Superior temporal gyrus (tissue), 1 donor: ENCODE data around the gene N4BP3.

ENCODE experiments used
- DNase-seq: peaks from one replicate; pipeline ENCODE4 v3.0.0-alpha.2; 2016; ENCODE audit errors: extremely low spot score

Gene N4BP3

DNA sequence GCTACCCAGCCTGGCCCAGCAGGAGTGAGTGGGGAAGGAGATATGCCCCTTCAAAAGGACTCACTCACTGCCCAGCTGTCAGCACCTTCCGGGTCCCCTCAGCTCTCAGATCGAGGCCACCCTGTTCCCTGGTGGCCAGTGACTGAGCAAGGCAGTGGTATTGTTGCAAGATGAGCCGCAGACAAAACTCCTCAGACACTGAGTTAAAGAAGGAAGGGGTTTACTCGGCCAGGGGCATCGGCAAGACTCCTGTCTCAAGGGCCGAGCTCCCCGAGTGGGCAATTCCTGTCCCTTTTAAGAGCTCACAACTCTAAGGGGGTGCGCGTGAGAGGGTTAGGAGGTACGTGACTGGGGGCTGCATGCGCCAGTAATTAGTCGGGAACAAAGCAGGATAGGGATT is 9.7 kb upstream of the N4BP3 start:
- DNase-seq: no peak

DNA sequence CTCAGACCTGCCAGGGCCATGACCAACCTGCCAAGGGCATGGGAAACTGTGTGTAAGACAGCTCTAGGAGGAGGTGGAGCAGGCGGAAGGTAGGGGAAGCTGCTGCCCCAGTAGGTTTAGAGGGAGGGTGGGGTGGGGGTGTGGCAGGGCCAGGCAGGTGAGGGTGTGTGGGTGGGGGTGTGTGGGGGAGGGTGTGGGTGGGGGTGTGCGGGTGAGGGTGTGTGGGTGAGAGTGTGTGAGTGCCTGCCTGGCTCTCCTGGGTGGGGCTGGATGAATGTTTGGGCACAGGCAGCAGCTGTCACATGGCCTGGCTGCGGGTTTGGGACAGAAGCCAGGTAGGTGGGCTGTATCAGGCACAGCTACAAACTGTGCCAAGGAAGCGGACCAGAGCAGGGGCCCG is 8.8 kb upstream of the N4BP3 start:
- DNase-seq: no peak

DNA sequence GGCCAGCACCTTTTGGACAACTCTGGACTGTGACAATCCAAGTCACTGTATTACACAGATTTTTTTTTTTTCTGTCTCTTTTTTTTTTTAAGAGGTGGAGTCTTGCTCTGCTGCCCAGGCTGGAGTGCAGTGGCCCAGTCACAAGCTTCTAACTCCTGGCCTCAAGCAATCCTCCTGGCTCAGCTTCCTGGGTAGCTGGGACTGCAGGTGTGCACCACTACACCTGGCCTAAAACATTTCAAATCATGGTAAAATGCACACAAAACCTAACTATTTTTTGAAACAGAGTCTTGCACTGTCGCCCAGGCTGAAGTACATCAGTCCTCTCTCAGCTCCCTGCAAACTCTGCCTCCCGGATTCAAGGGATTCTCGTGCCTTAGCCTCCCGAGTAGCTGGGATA is 7.2 kb upstream of the N4BP3 start:
- DNase-seq: no peak

DNA sequence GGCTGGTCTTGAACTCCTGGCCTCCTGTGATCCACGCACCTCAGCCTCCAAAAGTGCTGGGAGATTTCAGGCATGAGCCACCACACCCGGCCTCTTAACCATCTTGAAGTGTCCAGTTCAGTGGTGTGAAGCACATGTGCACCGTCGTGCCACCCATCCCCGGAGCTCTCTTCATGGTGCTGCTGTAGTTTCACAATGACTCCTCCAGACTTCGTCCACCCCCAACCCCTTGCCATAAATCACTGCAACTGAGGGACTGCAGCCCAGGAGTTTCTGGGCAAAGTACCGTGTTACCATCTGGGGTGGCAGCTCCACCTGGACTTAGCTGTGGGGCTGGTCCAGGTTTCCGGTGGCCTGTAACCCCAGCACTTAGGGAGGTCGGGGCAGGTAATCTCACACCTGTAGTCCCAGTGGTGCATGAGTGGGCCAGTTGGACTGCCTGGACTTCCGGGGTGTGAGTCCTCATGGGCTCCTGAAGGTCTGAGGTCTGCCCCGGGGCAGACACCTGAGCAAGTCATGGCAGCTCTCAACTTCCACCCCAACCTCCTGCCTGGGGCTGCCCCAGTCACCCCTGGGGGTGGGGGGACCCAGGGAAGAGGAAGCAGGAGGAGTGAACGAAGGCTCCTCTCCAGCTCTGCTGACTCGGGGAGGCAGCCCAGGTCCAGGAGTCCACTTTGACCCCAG is 6.6 kb upstream of the N4BP3 start:
- DNase-seq: no peak

DNA sequence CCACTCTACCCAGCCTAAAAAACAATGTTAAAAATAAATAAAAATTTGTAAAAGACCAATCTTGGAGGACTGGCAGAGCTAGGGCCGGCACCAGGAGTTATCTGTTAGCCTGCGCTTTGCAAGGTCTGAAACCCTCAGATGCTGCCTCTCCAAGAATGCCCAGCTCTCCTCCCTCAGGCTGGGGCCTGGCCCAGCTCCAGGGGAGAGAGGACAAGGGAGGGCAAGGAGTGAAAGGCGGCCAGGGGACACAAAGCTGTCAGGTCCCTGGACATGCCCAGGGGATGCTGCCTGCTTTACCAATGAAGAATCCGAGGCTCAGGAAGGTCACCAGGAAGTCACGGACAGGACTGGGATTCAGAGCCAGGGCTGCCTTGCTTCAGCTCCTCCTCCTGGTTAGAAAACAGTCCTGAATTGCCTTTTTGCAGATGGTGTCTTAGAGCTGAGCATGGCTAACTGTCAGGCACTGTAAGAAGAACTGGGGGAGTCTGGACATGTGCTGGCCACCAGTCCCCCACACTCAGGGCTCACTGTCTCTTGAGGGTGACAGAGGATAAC is 5.5 kb upstream of the N4BP3 start:
- DNase-seq: no peak

DNA sequence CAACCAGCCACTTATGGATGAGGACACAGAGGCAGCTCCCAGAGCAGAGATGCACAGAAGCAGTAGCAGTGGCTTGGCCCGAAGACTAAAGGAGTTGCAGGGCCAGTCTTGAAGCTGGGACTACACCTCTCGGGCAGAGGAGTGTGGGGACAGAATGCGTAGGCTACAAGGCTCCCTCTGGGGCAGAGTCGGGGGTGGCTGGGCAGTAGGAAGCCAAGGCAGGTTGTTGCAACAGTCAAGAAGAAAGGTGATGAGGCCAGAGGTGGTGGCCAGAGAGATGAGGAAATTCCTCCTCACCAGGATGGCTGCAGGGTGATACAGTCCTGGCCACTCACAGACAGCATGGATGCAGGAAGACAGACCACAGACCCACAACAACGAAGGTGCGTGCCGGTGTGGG is 4.9 kb upstream of the N4BP3 start:
- no peak for DNase-seq

DNA sequence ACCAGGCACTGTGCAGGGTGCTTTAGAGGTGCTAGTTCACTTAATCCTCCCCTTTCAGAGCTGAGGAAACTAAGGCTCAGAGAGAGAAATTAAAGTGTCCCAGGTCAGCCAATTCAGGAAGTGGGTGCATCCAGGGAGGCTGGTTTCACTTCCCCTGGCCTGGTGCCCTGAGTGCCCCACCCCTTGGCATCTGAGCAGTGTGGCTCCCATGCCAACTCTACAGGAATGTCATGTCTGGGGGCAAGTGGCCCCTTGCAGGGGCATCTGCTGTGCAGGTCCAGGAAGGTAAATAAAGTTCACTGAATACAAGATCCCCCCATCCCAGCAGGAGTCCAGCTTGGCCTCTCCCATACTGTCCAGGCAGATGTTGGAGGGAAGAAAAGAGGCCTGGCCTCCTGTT is 4.4 kb upstream of the N4BP3 start:
- DNase-seq: no peak

DNA sequence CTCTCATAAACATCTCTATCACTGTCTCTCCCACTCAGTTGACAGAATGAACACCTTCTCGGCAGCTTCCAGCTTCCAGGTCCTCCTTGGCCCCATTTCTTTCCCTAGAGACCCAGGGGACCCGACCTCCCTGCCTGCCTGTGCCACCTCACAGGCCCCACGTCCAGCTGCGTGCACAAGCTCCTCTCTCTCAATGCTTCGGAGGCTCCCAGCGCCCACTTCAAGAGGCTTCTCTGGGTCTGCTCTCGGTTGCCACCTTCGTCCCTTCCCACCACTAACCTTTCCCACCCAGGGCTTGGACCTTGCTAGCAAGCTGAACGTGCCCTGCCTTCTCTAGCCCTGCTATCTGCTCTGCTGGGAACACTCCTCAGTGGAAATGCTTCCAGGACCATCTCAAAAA is 2.8 kb upstream of the N4BP3 start:
- no peak for DNase-seq

DNA sequence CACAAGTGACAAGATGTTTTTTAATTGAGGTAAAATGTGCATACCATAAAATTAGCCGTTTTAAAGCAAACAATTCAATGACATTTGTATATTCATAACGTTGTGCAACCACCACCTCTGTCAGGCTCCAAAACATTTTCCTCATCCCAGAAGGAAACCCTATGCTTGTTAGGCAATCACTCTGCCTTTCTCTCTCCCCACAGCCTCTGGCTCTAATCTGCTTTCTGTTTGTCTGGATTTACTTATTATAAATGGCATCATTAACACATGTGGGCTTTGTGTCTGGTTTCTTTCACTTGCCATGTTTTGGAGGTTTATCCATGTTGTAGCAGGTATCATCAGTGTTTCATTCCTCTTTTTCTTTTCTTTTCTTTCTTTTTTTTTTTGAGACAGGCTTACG is 1.4 kb upstream of the N4BP3 start:
- DNase-seq: no peak

DNA sequence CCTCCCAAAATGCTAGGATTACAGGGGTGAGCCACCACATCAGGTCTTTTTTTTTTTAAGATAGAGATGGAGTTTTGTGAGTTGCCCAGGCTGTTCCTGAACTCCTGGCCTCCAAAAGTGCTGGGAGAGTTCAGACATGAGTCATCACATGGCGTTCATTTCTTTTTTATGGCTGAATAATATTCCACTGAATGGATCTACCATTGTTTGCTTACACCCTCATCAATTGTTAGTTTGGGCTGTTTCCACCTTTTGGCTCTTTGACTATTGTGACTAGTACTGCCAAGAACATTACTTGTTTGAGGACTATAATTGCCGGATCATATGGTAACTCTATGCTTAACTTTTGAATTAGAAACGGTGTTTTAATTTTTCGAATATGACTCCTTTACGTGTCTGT is 787 bp upstream of the N4BP3 start:
- DNase-seq: no peak

DNA sequence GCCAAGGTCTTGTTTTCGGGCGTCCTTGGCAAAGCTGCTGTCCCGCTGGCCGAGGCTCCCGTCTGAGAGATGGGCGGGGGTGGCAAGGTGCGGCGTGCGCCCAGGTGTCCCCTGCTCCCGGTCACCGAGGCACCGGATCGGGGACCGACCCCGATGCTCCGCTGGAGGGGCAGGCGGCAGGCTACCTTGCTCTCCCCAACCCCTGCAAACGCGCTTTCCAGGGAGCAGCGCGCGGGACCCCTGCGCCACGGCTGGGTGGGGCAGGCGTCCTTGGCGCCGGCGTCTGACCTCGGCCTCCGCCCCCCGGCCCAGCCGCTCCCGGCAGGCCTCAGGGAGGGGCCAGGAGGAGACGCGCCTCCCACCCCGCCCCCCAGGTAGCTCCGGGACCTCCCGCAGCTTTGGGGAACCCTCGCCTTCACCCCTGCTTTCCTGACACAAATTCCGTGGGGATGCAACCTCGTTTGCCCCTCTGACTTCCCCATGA is 551 bp downstream of the N4BP3 start:
- DNase-seq: no peak

DNA sequence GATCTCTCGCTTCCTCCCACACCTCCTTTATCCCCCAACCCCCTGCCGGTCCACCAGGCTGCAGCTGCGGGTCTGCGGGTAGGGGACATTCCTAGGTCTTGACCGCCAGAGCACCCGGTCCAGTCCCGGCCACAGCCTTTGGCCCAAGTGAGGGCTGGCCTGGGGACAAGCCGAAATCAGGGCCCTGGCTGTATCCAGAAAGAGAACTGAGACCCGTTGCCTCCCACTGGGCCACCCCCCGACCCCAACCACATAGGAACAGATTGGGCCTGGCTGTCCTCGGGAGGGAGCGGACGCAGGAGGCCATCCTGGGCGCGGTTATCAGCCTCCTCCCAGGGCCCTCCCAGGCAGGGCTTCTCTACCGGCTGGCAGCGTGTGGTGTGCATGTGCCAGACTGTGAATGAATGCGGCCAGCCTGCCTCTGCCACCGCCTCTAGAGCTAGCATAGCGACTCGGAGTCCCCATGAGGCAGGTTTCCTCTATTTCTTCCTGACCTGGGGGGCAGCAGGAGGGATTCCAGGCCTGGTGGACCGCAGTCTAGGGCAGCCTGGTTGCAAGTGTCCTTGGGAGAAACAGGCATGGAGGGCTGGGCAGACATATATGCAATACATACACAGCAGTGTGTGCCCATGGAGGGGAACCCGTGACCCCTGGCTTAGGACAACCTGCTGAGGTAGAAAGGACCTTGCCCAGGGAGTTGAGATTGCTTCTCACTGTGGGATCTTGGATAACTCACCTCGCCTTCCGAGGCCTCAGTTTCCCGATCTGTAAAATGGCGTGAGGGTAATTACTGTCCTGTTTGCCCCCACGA is 1.2 kb downstream of the N4BP3 start:
- DNase-seq: no peak

DNA sequence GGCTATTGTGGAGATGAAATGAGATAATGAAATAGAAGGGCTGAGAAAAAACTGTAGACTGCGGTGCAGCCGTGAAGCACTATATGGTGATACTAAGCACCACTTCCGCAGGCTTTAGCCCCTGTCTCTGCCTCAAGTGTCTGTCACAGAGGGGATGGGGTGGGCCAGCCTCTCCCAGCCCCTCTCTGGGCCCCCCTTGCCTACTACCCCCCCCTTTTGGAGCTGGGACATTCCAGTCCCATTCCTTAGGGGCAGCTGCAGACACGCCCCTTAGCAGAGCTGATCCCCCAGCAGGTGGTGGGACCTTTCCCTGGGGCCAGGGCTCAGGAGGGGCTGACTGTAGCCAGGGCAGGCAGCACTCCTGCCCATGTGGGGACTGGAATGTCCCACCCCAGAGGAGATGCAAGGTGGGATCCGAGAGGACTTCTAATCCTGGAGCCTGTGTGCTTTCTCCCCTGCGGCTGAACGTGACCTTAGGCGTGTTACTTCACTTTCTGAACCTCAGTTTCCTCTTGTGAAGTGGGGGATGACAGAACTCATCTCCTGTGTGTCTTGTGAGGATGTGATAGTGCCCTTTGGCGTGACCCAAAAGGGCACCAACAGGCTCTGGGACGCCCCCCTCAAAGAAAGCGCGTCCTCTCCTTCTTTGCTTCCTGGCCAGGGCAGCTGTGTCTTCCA is 1.9 kb downstream of the N4BP3 start:
- DNase-seq: no peak

DNA sequence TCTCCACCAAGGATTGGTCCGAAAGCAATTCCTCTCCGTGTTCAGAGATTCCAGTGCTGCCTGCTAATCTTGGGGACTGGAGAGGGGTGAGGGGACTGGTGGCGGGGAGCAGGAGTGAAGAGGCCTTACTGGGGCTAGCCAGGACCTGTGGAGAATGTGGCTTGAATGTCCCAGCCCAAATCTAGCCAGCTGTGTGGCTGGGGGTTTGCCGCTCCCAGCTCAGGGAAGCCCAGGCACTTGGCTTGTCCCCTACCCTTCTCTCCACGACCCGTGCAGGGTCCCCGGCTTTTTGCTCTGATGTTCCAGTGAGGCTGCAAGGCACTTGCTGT is 2.4 kb downstream of the N4BP3 start:
- DNase-seq: no peak

DNA sequence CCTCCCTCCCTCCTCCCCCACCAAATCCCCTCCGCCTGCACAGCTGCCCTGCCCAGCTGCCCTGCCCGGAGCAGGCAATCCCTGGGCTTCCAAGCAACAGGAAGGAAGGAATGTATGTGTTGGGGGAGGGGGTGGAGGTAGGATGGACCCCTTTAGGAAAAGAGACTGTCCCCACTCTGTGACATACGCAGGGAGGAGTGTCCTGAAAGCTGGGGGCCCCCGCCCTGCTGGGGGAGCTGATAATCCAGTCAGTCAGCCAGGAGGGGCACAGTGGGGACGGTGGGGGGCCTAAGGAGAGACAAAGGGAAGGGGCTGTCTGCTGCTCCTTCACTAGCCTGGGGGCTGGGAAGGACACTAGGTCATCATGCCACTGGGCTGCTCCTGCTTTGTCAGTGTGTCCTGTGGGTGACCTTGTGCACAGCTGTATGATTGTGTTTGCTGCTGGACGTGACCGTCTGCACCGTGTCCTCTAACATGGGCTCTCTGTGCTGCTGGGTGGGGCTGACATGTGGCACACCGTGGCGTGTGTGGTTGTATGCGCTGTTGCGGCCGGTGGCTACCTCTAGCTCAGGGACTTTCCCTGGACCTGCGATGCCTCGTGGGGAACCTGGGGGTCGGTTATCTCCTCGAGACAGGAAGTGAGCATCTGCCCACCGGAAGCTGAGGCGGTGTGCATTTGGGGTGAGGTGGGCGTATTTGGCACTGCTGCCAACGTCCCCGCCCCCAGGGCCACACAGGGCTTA is 3.0 kb downstream of the N4BP3 start:
- DNase-seq: no peak

DNA sequence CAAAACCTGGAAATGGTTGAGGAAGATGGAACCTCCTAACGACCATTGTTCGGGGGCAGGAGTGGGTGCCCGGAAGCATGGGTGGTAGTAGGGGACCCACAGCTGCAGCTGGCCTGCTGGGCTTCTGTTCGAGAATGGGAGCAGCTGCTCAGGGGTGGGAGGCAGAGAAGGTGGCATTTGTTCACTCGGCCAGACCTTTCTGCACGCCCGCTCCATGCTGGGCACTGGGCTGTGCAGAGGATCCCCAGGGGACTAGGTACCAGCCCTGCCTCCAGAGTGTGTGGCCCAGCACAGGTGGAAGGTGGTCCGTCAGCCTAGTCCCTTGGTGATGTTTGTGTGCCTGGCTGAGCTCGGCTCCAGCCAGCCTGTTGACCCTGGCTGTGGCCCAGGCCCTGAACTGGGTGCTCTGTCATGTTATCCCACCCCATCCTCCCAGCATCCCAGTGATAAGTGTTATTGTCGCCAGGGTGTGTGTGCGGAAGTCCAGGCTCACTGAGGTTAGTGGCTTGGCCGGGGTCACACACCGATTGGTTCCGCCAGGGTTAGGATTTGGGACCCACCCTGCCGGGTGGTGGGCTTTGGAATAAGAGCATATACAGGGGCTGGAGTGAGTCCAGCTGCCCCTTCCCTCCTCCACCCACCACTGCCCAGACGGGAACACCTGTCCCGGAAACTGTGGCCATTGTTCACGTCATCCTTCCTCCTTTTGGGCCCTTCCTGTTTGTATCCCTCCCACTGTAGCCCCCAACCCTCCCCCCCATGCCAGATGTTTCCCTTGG is 4.8 kb downstream of the N4BP3 start:
- DNase-seq: no peak

DNA sequence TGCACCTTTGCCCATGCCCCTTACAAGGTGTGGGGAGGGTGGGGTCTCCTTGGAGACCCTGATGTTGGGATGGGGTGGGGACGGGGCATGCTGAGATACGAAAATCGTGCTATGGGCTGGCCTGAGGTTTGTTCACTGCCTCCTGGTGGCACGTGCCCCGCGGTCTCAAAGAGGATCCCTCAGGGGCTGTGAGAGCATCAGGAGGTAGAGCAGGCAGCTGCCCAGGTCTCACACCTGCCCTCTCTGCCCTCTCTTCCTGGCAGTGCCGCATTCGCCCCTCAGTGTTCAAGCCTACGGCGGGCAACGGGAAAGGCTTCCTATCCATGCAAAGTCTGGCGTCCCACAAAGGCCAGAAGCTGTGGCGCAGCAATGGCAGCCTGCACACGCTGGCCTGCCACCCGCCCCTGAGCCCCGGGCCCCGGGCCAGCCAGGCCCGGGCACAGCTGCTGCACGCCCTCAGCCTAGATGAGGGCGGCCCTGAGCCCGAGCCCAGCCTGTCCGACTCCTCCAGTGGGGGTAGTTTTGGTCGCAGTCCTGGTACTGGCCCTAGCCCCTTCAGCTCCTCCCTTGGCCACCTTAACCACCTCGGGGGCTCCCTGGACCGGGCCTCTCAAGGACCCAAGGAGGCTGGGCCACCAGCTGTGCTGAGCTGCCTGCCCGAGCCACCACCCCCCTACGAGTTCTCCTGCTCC is 6.7 kb downstream of the N4BP3 start:
- DNase-seq: no peak

DNA sequence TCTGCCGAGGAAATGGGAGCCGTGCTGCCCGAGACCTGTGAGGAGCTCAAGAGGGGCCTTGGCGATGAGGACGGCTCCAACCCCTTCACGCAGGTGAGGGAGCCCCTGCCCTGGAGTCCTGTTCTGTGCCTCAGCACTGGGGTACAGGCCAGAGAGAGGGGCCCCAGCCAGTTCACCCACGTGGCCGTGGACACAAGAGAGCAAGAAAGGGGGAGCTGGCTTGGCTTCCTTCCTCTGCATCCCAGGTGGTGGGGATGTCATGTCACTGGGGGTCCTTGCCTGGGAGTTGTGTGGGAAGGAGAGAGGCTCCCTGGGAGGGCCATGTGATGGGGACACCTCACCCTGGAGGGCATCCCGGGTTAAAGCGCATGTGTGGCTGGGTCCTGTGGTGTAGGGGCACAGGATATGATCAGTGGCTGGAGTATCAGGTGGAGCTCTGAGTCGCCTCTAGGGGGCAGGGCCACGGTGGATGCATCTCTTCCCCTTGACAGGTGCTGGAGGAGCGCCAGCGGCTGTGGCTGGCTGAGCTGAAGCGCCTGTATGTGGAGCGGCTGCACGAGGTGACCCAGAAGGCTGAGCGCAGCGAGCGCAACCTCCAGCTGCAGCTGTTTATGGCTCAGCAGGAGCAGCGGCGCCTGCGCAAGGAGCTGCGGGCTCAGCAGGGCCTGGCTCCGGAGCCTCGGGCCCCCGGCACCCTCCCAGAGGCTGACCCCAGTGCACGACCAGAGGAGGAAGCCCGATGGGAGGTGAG is 7.5 kb downstream of the N4BP3 start:
- DNase-seq: peak; percentile 43

DNA sequence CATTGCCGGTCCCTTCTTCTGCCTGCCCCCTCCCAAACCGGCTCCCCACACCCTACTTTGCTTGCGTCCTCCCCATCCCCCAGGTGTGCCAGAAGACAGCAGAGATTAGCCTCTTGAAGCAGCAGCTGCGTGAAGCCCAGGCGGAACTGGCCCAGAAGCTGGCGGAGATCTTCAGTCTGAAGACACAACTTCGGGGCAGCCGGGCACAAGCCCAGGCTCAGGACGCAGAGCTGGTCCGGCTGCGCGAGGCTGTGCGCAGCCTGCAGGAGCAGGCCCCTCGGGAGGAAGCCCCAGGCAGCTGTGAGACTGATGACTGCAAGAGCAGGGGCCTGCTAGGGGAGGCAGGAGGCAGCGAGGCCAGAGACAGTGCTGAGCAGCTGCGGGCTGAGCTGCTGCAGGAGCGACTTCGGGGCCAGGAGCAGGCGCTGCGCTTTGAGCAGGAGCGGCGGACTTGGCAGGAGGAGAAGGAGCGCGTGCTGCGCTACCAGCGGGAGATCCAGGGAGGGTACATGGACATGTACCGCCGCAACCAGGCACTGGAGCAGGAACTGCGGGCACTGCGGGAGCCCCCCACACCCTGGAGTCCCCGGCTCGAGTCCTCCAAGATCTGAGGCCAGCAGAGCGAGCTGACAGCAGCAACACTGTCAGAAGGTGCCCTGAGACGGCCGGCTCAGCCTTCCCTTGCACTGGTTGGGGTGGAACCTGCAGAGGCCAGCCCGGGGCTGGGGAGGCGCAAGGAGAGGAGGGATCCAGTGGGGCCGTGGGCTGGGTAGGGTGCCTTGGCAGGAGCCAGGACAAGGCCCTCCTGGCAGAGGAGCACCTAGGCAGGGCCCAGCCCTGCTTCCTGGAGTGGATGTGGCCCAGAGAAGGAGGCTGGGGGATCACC is 8.3 kb downstream of the N4BP3 start:
- no peak for DNase-seq
